Large intestine (tissue), 3 donors: ENCODE results near the gene EGLN1. TPM values are rescaled to one million over a fixed set of nuclear protein-coding genes. Genes with fewer than 3 reads are reported as not detected.

Source experiments
- DNase-seq, 2 donors: peaks; one replicate each; pipeline versions ENCODE4 v3.0.0 to v3.0.0-alpha.2; 2013
- H3K27ac ChIP-seq: one replicate; pipeline ENCODE4 v1.5.1; 2013; ENCODE audit warnings: low read length
- H3K27me3 ChIP-seq: 2 replicates; pipeline ENCODE4 v1.6.1; 2013; ENCODE audit warnings: low read length; ENCODE audit not compliant: control insufficient read depth, insufficient read depth
- H3K36me3 ChIP-seq: 2 replicates; pipeline ENCODE4 v1.6.1; 2013; ENCODE audit warnings: low read length; ENCODE audit not compliant: control insufficient read depth, insufficient read depth
- H3K4me1 ChIP-seq: one replicate; pipeline ENCODE4 v1.6.1; 2013; ENCODE audit warnings: low read length; ENCODE audit not compliant: control insufficient read depth, insufficient read depth
- H3K4me3 ChIP-seq: one replicate; pipeline ENCODE4 v1.5.1; 2013; ENCODE audit warnings: low read length
- H3K9me3 ChIP-seq: one replicate; pipeline ENCODE4 v1.6.1; 2013; ENCODE audit warnings: mild to moderate bottlenecking, low read depth, low read length, moderate library complexity; ENCODE audit not compliant: control insufficient read depth
- WGBS: methylation state at CpG from one replicate; pipeline ENCODE4 v1.1.5; 2013; ENCODE audit warnings: low lambda C conversion rate; ENCODE audit not compliant: insufficient coverage; 5-methylcytosine and 5-hydroxymethylcytosine counted together
- polyA plus RNA-seq: library from polyadenylated mRNA; unstranded; fragments of 120-200 nt; gene quantifications from one replicate; pipeline ENCODE4 v1.2.1, GENCODE V29; 2013

The EGLN1 gene
- polyA plus RNA-seq, 1 donor, result 30.4 TPM

DNA sequence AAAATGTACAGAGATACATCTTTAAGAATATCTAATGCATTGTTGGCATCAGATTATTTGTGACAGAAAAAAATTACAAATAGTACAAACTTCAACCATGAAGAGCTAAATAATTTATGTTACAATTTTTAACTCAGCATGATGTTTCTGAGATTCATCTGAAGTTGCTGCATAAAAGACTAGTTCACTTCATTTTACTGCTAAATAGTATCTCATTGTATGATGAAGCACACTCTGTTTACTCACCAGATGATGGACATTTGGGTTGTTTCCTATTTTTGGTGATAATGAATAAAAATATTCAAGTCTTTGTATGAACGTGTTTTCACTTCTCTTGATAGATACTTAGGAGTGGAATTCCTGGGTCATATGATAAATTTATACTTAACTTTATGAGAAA lies 20.6 kb downstream of the EGLN1 start:
- H3K4me1 ChIP-seq, result peaks cover 7% of the 10 kb centered on the region
- H3K27ac ChIP-seq, result no peak overlapping the region
- WGBS, result no CpG with 5 or more reads among the region's 1 CpG
- no peaks in the 10 kb centered on the region for H3K36me3 ChIP-seq
- H3K4me3 ChIP-seq, result no peak overlapping the region
- no peaks in the 10 kb centered on the region for H3K9me3 ChIP-seq
- no peak for DNase-seq
- H3K27me3 ChIP-seq, result no peaks in the 10 kb centered on the region

- no peak for DNase-seq
- H3K27me3 ChIP-seq, result no peaks in the 10 kb centered on the region
- no peaks in the 10 kb centered on the region for H3K36me3 ChIP-seq
- H3K27ac ChIP-seq, result no peak overlapping the region
- H3K4me1 ChIP-seq, result peaks cover 22% of the 10 kb centered on the region
- no peaks in the 10 kb centered on the region for H3K9me3 ChIP-seq
- no CpG with 5 or more reads among the region's 4 CpGs for WGBS
- H3K4me3 ChIP-seq, result no peak overlapping the region
Measured at GRCh38 chr1:231397886-231398671, 24.0 kb downstream of the EGLN1 start.

- Histone ChIP-seq H3K27me3 (no peaks in the 10 kb centered on the region), H3K4me3 (no peak overlapping the region), H3K9me3 (no peaks in the 10 kb centered on the region), H3K4me1 (peaks cover 23% of the 10 kb centered on the region), H3K36me3 (no peaks in the 10 kb centered on the region), H3K27ac (no peak overlapping the region)
- DNase-seq, result no peak
- WGBS, result 100% methylated on average over 1 of the region's 2 CpGs
Measured at GRCh38 chr1:231396643-231397042, 25.4 kb downstream of the EGLN1 start.

GRCh38 chr1:231395998-231396390 lies 26.1 kb downstream of the EGLN1 start:
- Histone ChIP-seq H3K36me3 (no peaks in the 10 kb centered on the region), H3K9me3 (no peaks in the 10 kb centered on the region), H3K27ac (no peak overlapping the region), H3K4me3 (no peak overlapping the region), H3K4me1 (peaks cover 23% of the 10 kb centered on the region), H3K27me3 (no peaks in the 10 kb centered on the region)
- no CpG with 5 or more reads among the region's 4 CpGs for WGBS
- DNase-seq, result no peak

- Histone ChIP-seq H3K27me3 (no peaks in the 10 kb centered on the region), H3K4me1 (peaks cover 23% of the 10 kb centered on the region), H3K4me3 (no peak overlapping the region), H3K9me3 (no peaks in the 10 kb centered on the region), H3K27ac (peak overlapping the region; percentile 18), H3K36me3 (no peaks in the 10 kb centered on the region)
- WGBS, result 40% methylated on average over 1 of the region's 10 CpGs
- peak; percentile 58 to 75 for DNase-seq
Measured at GRCh38 chr1:231395076-231395997, 26.8 kb downstream of the EGLN1 start.

DNA sequence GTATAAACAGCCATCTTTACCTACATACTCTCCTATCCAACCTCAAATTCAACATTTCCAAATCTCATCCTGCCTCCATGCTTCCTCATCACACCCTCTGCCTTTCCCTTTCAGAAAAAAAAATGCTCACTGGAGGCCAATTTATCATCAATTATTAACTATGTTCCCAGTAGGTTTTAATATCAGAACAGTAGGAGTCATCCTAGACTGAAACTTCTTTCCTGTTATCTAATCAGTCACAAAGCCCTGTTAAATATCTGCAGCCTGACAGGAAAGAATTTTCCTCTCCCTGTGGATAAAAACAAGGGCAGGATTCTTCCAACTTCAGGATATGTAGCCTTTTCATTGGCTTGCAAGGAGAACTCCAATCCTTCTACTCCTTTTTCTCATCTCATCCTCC lies 28.4 kb downstream of the EGLN1 start:
- Histone ChIP-seq H3K36me3 (no peaks in the 10 kb centered on the region), H3K4me1 (peaks cover 23% of the 10 kb centered on the region), H3K27ac (peak overlapping the region; percentile 45), H3K4me3 (no peak overlapping the region), H3K9me3 (no peaks in the 10 kb centered on the region), H3K27me3 (no peaks in the 10 kb centered on the region)
- DNase-seq, result peak in 1 of 2 donors; percentile 60

DNA sequence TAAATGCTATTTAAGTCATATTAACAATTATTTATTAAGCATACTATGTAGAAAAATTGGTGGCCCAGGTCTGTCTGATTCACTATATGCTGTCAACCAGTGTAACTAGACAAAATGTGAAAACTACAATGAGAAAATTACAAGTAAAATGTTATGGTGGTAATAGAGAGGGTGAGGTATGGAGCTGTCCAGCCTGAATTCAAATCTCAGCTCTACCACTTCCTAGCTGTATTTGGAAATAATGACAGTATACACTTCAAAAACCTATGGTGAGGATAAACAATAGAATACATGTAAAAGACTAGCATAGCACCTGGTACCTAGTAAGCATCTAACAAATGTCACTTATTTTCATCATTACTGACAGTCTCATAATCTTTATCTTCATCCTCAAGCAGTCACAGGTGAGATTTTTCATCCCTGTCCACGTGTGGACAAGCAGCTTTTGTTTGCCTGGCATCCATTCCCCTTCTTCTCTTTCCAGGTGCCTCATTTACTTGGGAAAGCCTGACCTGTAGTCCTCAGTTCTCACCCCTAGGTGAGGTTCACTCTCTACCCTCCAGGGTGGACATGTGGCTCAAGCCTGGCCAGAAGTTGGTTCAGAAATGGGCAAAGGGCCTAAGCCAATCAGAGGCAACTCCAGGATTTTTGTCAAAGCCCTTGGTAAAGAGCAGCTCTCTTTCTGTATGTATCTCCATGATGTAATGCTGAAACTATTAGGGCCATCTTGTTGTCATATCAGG lies 29.5 kb downstream of the EGLN1 start:
- no peak for DNase-seq
- WGBS, result no CpG with 5 or more reads among the region's 1 CpG
- no peaks in the 10 kb centered on the region for H3K27me3 ChIP-seq
- H3K4me1 ChIP-seq, result peaks cover 23% of the 10 kb centered on the region
- no peaks in the 10 kb centered on the region for H3K36me3 ChIP-seq
- H3K9me3 ChIP-seq, result no peaks in the 10 kb centered on the region
- no peak overlapping the region for H3K4me3 ChIP-seq
- no peak overlapping the region for H3K27ac ChIP-seq

GRCh38 chr1:231390071-231390470 lies 32.0 kb downstream of the EGLN1 start:
- no peak for DNase-seq
- H3K4me1 ChIP-seq, result peaks cover 13% of the 10 kb centered on the region
- H3K9me3 ChIP-seq, result no peaks in the 10 kb centered on the region
- no CpG with 5 or more reads among the region's 2 CpGs for WGBS
- no peak overlapping the region for H3K4me3 ChIP-seq
- H3K27me3 ChIP-seq, result no peaks in the 10 kb centered on the region
- H3K36me3 ChIP-seq, result no peaks in the 10 kb centered on the region
- H3K27ac ChIP-seq, result no peak overlapping the region

- WGBS, result 100% methylated on average over 1 of the region's 5 CpGs
- H3K4me1 ChIP-seq, result no peaks in the 10 kb centered on the region
Measured at GRCh38 chr1:231387770-231388669, 34.1 kb downstream of the EGLN1 start.

More at GRCh38 chr1:231387770-231388669, 34.1 kb downstream of the EGLN1 start:
- Histone ChIP-seq H3K4me3 (no peak overlapping the region), H3K27ac (no peak overlapping the region), H3K27me3 (no peaks in the 10 kb centered on the region), H3K36me3 (no peaks in the 10 kb centered on the region), H3K9me3 (no peaks in the 10 kb centered on the region)
- DNase-seq, result no peak
